Kidney (tissue), 14 donors: ENCODE measurements around the gene ATP6AP2. TPM values are rescaled to one million over a fixed set of nuclear protein-coding genes. Genes with fewer than 3 reads are reported as not detected.

ENCODE experiments used
- DNase-seq, 5 donors: peaks; one replicate each; pipeline ENCODE4 v3.0.0-alpha.2; 2013 to 2020
- FAIRE-seq: peaks from 2 replicates; lab custom pipeline; 2012; peaks lifted over from hg19 to GRCh38; lab: Jason Lieb, UNC
- H3K27ac ChIP-seq, 2 donors: one replicate each; pipeline ENCODE4 v1.7.0; 2013; ENCODE audit warnings: low read depth in 2 of 2, low read length in 2 of 2, inconsistent platforms in 1 of 2
- H3K27me3 ChIP-seq: one replicate; pipeline ENCODE4 v1.7.1; 2013; ENCODE audit warnings: low read length, inconsistent platforms; ENCODE audit not compliant: control insufficient read depth, insufficient read depth
- H3K36me3 ChIP-seq, 3 donors: one replicate each; pipeline versions ENCODE4 v1.7.0 to v1.7.1; 2013; ENCODE audit warnings: low read length in 3 of 3, control low read depth in 1 of 3, inconsistent platforms in 1 of 3; ENCODE audit not compliant: insufficient read depth in 3 of 3, control insufficient read depth in 2 of 3
- H3K4me1 ChIP-seq, 3 donors: one replicate each; pipeline versions ENCODE4 v1.7.0 to v1.7.1; 2013; ENCODE audit warnings: low read length in 3 of 3, inconsistent platforms in 1 of 3, low read depth in 1 of 3; ENCODE audit not compliant: control insufficient read depth in 2 of 3, insufficient read depth in 2 of 3
- H3K4me3 ChIP-seq, 3 donors: one replicate each; pipeline versions ENCODE4 v1.7.0 to v1.8.1; 2013; ENCODE audit warnings: low read length in 3 of 3, control low read depth in 1 of 3, inconsistent platforms in 1 of 3
- H3K9ac ChIP-seq, 3 donors: one replicate each; pipeline versions ENCODE4 v1.7.0 to v1.7.1; 2013; ENCODE audit warnings: low read length in 3 of 3, control low read depth in 1 of 3, inconsistent platforms in 1 of 3
- H3K9me3 ChIP-seq, 3 donors: one replicate each; pipeline versions ENCODE4 v1.7.0 to v1.7.1; 2013; ENCODE audit warnings: low read length in 3 of 3, control low read depth in 1 of 3, inconsistent platforms in 1 of 3; ENCODE audit not compliant: control insufficient read depth in 2 of 3, insufficient read depth in 1 of 3
- CTCF ChIP-seq: IDR thresholded peaks from 3 replicates; pipeline ENCODE4 v1.5.1; 2012; ENCODE audit warnings: mild to moderate bottlenecking, moderate library complexity, borderline replicate concordance; ENCODE audit not compliant: insufficient read depth; ENCODE audit errors: extremely low read depth
- intact Hi-C: fragments of 100-400 bp; cut with DNase I; formaldehyde crosslinking; loops from one replicate; pipeline ENCODE4 v1.11.1; 2022
- polyA plus RNA-seq: library from polyadenylated mRNA; stranded (reverse); fragments of 350-450 nt; fragmentation: Illumina TruSeq; extraction: RNeasy Lipid Tissue Mini Kit (QIAGEN cat#74804); gene quantifications from one replicate; pipeline ENCODE4 v1.2.3, GENCODE V29; 2014; ENCODE audit warnings: low read depth, low replicate concordance; ENCODE audit not compliant: insufficient read depth
- total RNA-seq: library from RNA; stranded (reverse); fragmentation: NEBNext Ultra II Directional; extraction: Animal tissue kit (Norgen Biotek cat#: 25700); gene quantifications from one replicate; pipeline ENCODE4 v1.2.1, GENCODE V29; 2021
- donor health status: control.
- donor health status: control.
- donor health status: control.
- donor health status: control.
- donor health status: control.
- donor health status: DM: yes; HTN: yes; CAD: no.
- donor health status: Normal renal cell carcinoma (clear cell type).

The ATP6AP2 gene
- total and polyA plus RNA-seq, 2 donors from 2014 or later = 143 to 164 TPM

DNA sequence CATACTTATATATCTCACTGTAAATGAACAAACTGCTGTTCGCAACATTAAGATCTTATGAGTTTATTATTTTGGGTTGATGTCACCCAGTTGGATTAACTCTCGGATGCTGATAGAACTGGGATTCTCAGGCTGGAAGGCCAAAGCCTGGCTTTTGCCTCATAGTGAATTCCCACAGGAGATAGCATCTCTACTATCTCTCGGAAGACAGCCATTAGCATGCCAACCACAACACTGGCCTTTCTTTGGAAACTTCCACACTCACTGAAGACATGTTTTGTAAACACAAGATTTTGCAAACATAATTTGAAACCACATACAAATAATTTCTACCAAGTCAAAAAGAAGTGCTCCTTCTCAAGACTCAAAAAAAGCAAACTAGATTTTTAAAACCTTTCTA is 4.5 kb upstream of the ATP6AP2 start:
- H3K9ac ChIP-seq = no peak overlapping the region
- H3K4me1 ChIP-seq = no peaks in the 10 kb centered on the region
- intact Hi-C loops = no loop called here
- no peak for DNase-seq
- no peak overlapping the region for H3K27ac ChIP-seq
- no peak overlapping the region for H3K4me3 ChIP-seq
- no peaks in the 10 kb centered on the region for H3K36me3 ChIP-seq
- H3K27me3 ChIP-seq = no peaks in the 10 kb centered on the region
- no peaks in the 10 kb centered on the region for H3K9me3 ChIP-seq
- no peak for TF ChIP-seq CTCF
- FAIRE-seq = no peak

GRCh38 chrX:40578039-40578695 is 2.6 kb upstream of the ATP6AP2 start:
- Histone ChIP-seq H3K9me3 (no peaks in the 10 kb centered on the region), H3K4me1 (peaks cover 0 to 2% (median 2%) of the 10 kb centered on the region in 3 donors), H3K9ac (no peak overlapping the region), H3K27me3 (peaks cover under 1% of the 10 kb centered on the region), H3K27ac (no peak overlapping the region), H3K36me3 (no peaks in the 10 kb centered on the region), H3K4me3 (no peak overlapping the region)
- intact Hi-C loops = no loop called here
- TF ChIP-seq CTCF = no peak
- FAIRE-seq (no peak), DNase-seq (no peak)

GRCh38 chrX:40579141-40579540 is 1.6 kb upstream of the ATP6AP2 start:
- Histone ChIP-seq H3K27me3 (peaks cover 3% of the 10 kb centered on the region), H3K36me3 (no peaks in the 10 kb centered on the region), H3K4me3 (no peak overlapping the region), H3K27ac (no peak overlapping the region), H3K9ac (no peak overlapping the region), H3K4me1 (peaks cover 0 to 2% (median 2%) of the 10 kb centered on the region in 3 donors), H3K9me3 (no peaks in the 10 kb centered on the region)
- no peak for DNase-seq
- intact Hi-C loops = no loop called here
- TF ChIP-seq CTCF = no peak
- no peak for FAIRE-seq
